HepG2 (cell line): ENCODE data around the gene GPR17. TPM values are rescaled to one million over a fixed set of nuclear protein-coding genes. Genes with fewer than 3 reads are reported as not detected.
A peak's percentile ranks its signal among the peaks of the same experiment; 100 is the strongest.

ENCODE experiments used
- BCL6 ChIP-seq: IDR thresholded peaks from 2 replicates; pipeline ENCODE4 v1.6.1; 2016; ENCODE audit warnings: missing genetic modification reagents, missing compliant biosample characterization
- GABPA ChIP-seq, 2 experiments: IDR thresholded peaks; 2 replicates each; pipeline ENCODE4 v1.6.1; 2011 to 2016; ENCODE audit warnings: low read depth in 2 of 2, low read length in 1 of 2, missing biosample characterization in 1 of 2, missing genetic modification characterization in 1 of 2
- GABPB1 ChIP-seq: IDR thresholded peaks from 2 replicates; pipeline ENCODE4 v1.6.1; 2016; ENCODE audit warnings: mild to moderate bottlenecking, missing genetic modification reagents, moderate library complexity, missing compliant biosample characterization
- KLF13 ChIP-seq: sonication (generic); formaldehyde crosslinking; IDR thresholded peaks from 2 replicates; pipeline ENCODE4 v1.4.0; 2020; ENCODE audit warnings: mild to moderate bottlenecking, missing genetic modification reagents
- LCORL ChIP-seq, 2 experiments: fragments of 450-650 bp in 1 of 2; sonication (generic) in 1 of 2; formaldehyde crosslinking in 1 of 2; IDR thresholded peaks; 2 replicates each; pipeline versions ENCODE4 v1.5.0 to v1.6.1; 2017 to 2020; ENCODE audit warnings: antibody characterized with exemption in 1 of 2, missing genetic modification reagents in 1 of 2
- NCOA5 ChIP-seq: sonication (generic); formaldehyde crosslinking; IDR thresholded peaks from 2 replicates; pipeline ENCODE4 v1.4.0; 2020; ENCODE audit warnings: missing genetic modification reagents
- TFAP4 ChIP-seq: sonication (generic); IDR thresholded peaks from 2 replicates; pipeline ENCODE4 v1.6.1; 2016; ENCODE audit warnings: low read depth, borderline replicate concordance
- TGIF2 ChIP-seq: IDR thresholded peaks from 2 replicates; pipeline ENCODE4 v1.6.1; 2016; ENCODE audit warnings: control low read depth, missing compliant biosample characterization
- ZBTB3 ChIP-seq: sonication (generic); formaldehyde crosslinking; IDR thresholded peaks from 2 replicates; pipeline ENCODE4 v1.4.0; 2020; ENCODE audit warnings: low read depth, mild to moderate bottlenecking, moderate library complexity, missing genetic modification reagents, borderline replicate concordance
- ZNF124 ChIP-seq: sonication (generic); formaldehyde crosslinking; IDR thresholded peaks from 2 replicates; pipeline ENCODE4 v1.4.0; 2020; ENCODE audit warnings: missing genetic modification reagents
- ZNF20 ChIP-seq: sonication (generic); formaldehyde crosslinking; IDR thresholded peaks from 2 replicates; pipeline ENCODE4 v1.4.0; 2020; ENCODE audit warnings: mild to moderate bottlenecking, moderate library complexity, missing genetic modification reagents
- ZNF24 ChIP-seq: fragments of 450-650 bp; IDR thresholded peaks from 2 replicates; pipeline ENCODE4 v1.6.1; 2017; ENCODE audit warnings: antibody characterized with exemption, mild to moderate bottlenecking
- ZNF577 ChIP-seq: sonication (generic); formaldehyde crosslinking; IDR thresholded peaks from 2 replicates; pipeline ENCODE4 v1.4.0; 2020; ENCODE audit warnings: mild to moderate bottlenecking, low read depth, missing genetic modification reagents, borderline replicate concordance
- polyA plus RNA-seq, 8 experiments: library from polyadenylated mRNA; depleted of rRNA in 3 of 8; stranded (reverse) in 7 of 8; unstranded in 1 of 8; fragments of >200 nt; fragmentation: Illumina TruSeq in 4 of 8; extraction: Trizol in 4 of 8; gene quantifications; 2 replicates each; pipeline versions ENCODE4 v1.2.1 to v1.2.3, GENCODE V29; 2011 to 2016; ENCODE audit warnings: low read depth in 4 of 8, missing spikeins in 1 of 8, mixed read lengths in 1 of 8; ENCODE audit not compliant: insufficient read depth in 1 of 8
- total RNA-seq, 5 experiments: library from RNA; depleted of rRNA; stranded (reverse); fragments of >200 nt; fragmentation: Illumina TruSeq; extraction: Trizol; gene quantifications; 2 replicates each; pipeline ENCODE4 v1.2.3, GENCODE V29; 2016; ENCODE audit warnings: low read depth in 1 of 5
- TF ChIP-seq, protein P1 (sequence below): sonication (generic); formaldehyde crosslinking; conservative IDR thresholded peaks from 2 replicates; pipeline ENCODE4 v1.8.1; 2023; ENCODE audit warnings: missing genetic modification reagents
- TF ChIP-seq, protein P2 (sequence below): sonication (generic); formaldehyde crosslinking; IDR thresholded peaks from 2 replicates; pipeline ENCODE4 v1.4.0; 2020; ENCODE audit warnings: missing genetic modification reagents, borderline replicate concordance
- TF ChIP-seq, protein P3 (sequence below): sonication (generic); formaldehyde crosslinking; IDR thresholded peaks from 2 replicates; pipeline ENCODE4 v1.8.0; 2022; ENCODE audit warnings: missing genetic modification reagents, mild to moderate bottlenecking, borderline replicate concordance
- TF ChIP-seq, protein P4 (sequence below): sonication (generic); formaldehyde crosslinking; IDR thresholded peaks from 2 replicates; pipeline ENCODE4 v1.5.0; 2020; ENCODE audit warnings: mild to moderate bottlenecking, missing genetic modification reagents, borderline replicate concordance

The GPR17 gene
- total and polyA plus RNA-seq, 2 of the 13 experiments (the other 11 are each of a cell fraction or from before 2014, with no cell fraction given), result not detected

GRCh38 chr2:127701193-127701650, 55.3 kb downstream of the GPR17 start, which contains the start of gene SFT2D3 (continued):
- TF ChIP-seq ZNF577 (CRISPR knock-in tag) (no peak), ZBTB3 (CRISPR knock-in tag) (no peak), TFAP4 (peak; percentile 51; the same call in 1 of the 2 replicates), LCORL (IDR thresholded peaks at IDR 0.05) (no peak), LCORL (CRISPR knock-in tag; IDR thresholded peaks at IDR 0.05) (peak; percentile 73), TGIF2 (peak; percentile 62; the same call in 1 of the 2 replicates), ZNF24 (no peak), ZNF124 (peak; percentile 72), KLF13 (CRISPR knock-in tag) (no peak), NCOA5 (CRISPR knock-in tag) (no peak), ZNF20 (CRISPR knock-in tag) (no peak), GABPB1 (CRISPR knock-in tag) (peak; percentile 96), GABPA (IDR thresholded peaks at IDR 0.05; ENCODE audit: low read depth, low read length) (no peak), GABPA (CRISPR knock-in tag; IDR thresholded peaks at IDR 0.05; ENCODE audit: low read depth) (peak; percentile 92), BCL6 (CRISPR knock-in tag) (peak; percentile 57)
- TF ChIP-seq, protein P1, sequence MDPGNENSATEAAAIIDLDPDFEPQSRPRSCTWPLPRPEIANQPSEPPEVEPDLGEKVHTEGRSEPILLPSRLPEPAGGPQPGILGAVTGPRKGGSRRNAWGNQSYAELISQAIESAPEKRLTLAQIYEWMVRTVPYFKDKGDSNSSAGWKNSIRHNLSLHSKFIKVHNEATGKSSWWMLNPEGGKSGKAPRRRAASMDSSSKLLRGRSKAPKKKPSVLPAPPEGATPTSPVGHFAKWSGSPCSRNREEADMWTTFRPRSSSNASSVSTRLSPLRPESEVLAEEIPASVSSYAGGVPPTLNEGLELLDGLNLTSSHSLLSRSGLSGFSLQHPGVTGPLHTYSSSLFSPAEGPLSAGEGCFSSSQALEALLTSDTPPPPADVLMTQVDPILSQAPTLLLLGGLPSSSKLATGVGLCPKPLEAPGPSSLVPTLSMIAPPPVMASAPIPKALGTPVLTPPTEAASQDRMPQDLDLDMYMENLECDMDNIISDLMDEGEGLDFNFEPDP (CRISPR knock-in tag), result 0 out of 2 replicates have a peak, but pooled peaks have one; percentile 49
- TF ChIP-seq, protein P2, sequence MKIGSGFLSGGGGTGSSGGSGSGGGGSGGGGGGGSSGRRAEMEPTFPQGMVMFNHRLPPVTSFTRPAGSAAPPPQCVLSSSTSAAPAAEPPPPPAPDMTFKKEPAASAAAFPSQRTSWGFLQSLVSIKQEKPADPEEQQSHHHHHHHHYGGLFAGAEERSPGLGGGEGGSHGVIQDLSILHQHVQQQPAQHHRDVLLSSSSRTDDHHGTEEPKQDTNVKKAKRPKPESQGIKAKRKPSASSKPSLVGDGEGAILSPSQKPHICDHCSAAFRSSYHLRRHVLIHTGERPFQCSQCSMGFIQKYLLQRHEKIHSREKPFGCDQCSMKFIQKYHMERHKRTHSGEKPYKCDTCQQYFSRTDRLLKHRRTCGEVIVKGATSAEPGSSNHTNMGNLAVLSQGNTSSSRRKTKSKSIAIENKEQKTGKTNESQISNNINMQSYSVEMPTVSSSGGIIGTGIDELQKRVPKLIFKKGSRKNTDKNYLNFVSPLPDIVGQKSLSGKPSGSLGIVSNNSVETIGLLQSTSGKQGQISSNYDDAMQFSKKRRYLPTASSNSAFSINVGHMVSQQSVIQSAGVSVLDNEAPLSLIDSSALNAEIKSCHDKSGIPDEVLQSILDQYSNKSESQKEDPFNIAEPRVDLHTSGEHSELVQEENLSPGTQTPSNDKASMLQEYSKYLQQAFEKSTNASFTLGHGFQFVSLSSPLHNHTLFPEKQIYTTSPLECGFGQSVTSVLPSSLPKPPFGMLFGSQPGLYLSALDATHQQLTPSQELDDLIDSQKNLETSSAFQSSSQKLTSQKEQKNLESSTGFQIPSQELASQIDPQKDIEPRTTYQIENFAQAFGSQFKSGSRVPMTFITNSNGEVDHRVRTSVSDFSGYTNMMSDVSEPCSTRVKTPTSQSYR (CRISPR knock-in tag), result peak; percentile 37; the same call in 1 of the 2 replicates
- TF ChIP-seq, protein P3, sequence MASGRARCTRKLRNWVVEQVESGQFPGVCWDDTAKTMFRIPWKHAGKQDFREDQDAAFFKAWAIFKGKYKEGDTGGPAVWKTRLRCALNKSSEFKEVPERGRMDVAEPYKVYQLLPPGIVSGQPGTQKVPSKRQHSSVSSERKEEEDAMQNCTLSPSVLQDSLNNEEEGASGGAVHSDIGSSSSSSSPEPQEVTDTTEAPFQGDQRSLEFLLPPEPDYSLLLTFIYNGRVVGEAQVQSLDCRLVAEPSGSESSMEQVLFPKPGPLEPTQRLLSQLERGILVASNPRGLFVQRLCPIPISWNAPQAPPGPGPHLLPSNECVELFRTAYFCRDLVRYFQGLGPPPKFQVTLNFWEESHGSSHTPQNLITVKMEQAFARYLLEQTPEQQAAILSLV (CRISPR knock-in tag), result peak; percentile 27; the same call in 1 of the 2 replicates
- TF ChIP-seq, protein P4, sequence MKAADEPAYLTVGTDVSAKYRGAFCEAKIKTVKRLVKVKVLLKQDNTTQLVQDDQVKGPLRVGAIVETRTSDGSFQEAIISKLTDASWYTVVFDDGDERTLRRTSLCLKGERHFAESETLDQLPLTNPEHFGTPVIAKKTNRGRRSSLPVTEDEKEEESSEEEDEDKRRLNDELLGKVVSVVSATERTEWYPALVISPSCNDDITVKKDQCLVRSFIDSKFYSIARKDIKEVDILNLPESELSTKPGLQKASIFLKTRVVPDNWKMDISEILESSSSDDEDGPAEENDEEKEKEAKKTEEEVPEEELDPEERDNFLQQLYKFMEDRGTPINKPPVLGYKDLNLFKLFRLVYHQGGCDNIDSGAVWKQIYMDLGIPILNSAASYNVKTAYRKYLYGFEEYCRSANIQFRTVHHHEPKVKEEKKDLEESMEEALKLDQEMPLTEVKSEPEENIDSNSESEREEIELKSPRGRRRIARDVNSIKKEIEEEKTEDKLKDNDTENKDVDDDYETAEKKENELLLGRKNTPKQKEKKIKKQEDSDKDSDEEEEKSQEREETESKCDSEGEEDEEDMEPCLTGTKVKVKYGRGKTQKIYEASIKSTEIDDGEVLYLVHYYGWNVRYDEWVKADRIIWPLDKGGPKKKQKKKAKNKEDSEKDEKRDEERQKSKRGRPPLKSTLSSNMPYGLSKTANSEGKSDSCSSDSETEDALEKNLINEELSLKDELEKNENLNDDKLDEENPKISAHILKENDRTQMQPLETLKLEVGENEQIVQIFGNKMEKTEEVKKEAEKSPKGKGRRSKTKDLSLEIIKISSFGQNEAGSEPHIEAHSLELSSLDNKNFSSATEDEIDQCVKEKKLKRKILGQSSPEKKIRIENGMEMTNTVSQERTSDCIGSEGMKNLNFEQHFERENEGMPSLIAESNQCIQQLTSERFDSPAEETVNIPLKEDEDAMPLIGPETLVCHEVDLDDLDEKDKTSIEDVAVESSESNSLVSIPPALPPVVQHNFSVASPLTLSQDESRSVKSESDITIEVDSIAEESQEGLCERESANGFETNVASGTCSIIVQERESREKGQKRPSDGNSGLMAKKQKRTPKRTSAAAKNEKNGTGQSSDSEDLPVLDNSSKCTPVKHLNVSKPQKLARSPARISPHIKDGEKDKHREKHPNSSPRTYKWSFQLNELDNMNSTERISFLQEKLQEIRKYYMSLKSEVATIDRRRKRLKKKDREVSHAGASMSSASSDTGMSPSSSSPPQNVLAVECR (CRISPR knock-in tag), result peak; percentile 94; the same call in 1 of the 2 replicates
